Activated naive CD4-positive, alpha-beta T cell treated with anti-CD3 and anti-CD28 coated beads for 36 hours (primary cell): ENCODE data around the gene KCNJ5. TPM values are rescaled to one million over a fixed set of nuclear protein-coding genes. Genes with fewer than 3 reads are reported as not detected.
A peak's percentile ranks its signal among the peaks of the same experiment; 100 is the strongest.

Experiments used
- CTCF ChIA-PET: fragments of 350-600 bp; sonication (Branson Sonifier 250); formaldehyde crosslinking; loops from one replicate; lab custom pipeline; 2021; ENCODE audit warnings: antibody characterized with exemption; lab: Charles Lee
- DNase-seq: peaks from one replicate; pipeline ENCODE4 v3.0.0-alpha.2; 2020
- H3K27ac Mint-ChIP-seq: one replicate; pipeline ENCODE4 v1.8.0; 2021; ENCODE audit warnings: mild to moderate bottlenecking, mixed read lengths
- H3K27me3 Mint-ChIP-seq: one replicate; pipeline ENCODE4 v1.8.0; 2021; ENCODE audit warnings: low read depth, mixed read lengths
- H3K36me3 Mint-ChIP-seq: one replicate; pipeline ENCODE4 v1.8.0; 2021; ENCODE audit warnings: low read depth, mixed read lengths
- H3K4me1 Mint-ChIP-seq: one replicate; pipeline ENCODE4 v1.8.0; 2021; ENCODE audit warnings: low read depth, mixed read lengths
- H3K4me3 Mint-ChIP-seq: one replicate; pipeline ENCODE4 v1.8.0; 2021; ENCODE audit warnings: mild to moderate bottlenecking, moderate library complexity, mixed read lengths
- H3K9me3 Mint-ChIP-seq: one replicate; pipeline ENCODE4 v1.8.0; 2021; ENCODE audit warnings: mixed read lengths
- intact Hi-C: fragments of 100-400 bp; cut with micrococcal nuclease; formaldehyde crosslinking; loops from one replicate; pipeline ENCODE4 v1.15.1; 2023
- total RNA-seq, 2 experiments: library from RNA; stranded (reverse); gene quantifications; one replicate each; pipeline ENCODE4 v1.2.3, GENCODE V29; 2021

Gene KCNJ5
- not detected for total RNA-seq

- Mint-ChIP-seq H3K36me3 (no peaks in the 10 kb centered on the region), H3K4me3 (peak within 1 kb of the TSS; percentile 66), H3K27me3 (peaks cover 38% of the 10 kb centered on the region), H3K27ac (no peak within 1 kb of the TSS), H3K9me3 (no peaks in the 10 kb centered on the region), H3K4me1 (peaks cover 5% of the 10 kb centered on the region)
- CTCF ChIA-PET = interaction anchor here (6.0 to 10.5 kb wide), 2 partner anchors 16 to 66 kb away, joined by 46 to 114 read pairs; no protein-coding TSS in a partner anchor
- no peak for DNase-seq
- intact Hi-C loops = no loop called here
Observed at GRCh38 chr11:128890543-128891368, at the start of gene KCNJ5. Gene KCNJ5, plus strand, starts transcription at chr11:128891356. Its CDS starts 19,918 bp downstream, at chr11:128911274.

- CTCF ChIA-PET = interaction anchor here (1.7 to 2.8 kb wide), 2 partner anchors 11 to 670 kb away, joined by 5 to 15 read pairs; no protein-coding TSS in a partner anchor
- no peaks in the 10 kb centered on the region for H3K36me3 Mint-ChIP-seq
- no peaks in the 10 kb centered on the region for H3K27me3 Mint-ChIP-seq
- H3K4me3 Mint-ChIP-seq = no peak overlapping the region
- no peak for DNase-seq
- no peaks in the 10 kb centered on the region for H3K9me3 Mint-ChIP-seq
- H3K27ac Mint-ChIP-seq = no peak overlapping the region
- intact Hi-C loops = no loop called here
- H3K4me1 Mint-ChIP-seq = peaks cover 41% of the 10 kb centered on the region
Observed at GRCh38 chr11:128841461-128842072, 49.6 kb upstream of the KCNJ5 start.

GRCh38 chr11:128843198-128843785 is 47.9 kb upstream of the KCNJ5 start:
- no peak overlapping the region for H3K27ac Mint-ChIP-seq
- no peaks in the 10 kb centered on the region for H3K9me3 Mint-ChIP-seq
- no peaks in the 10 kb centered on the region for H3K27me3 Mint-ChIP-seq
- no peak overlapping the region for H3K4me3 Mint-ChIP-seq
- H3K36me3 Mint-ChIP-seq = no peaks in the 10 kb centered on the region
- CTCF ChIA-PET = interaction anchor here (3.3 to 4.3 kb wide), 2 partner anchors 12 to 16 kb away, joined by 20 to 30 read pairs; no protein-coding TSS in a partner anchor
- DNase-seq = no peak
- intact Hi-C loops = no loop called here
- H3K4me1 Mint-ChIP-seq = peaks cover 28% of the 10 kb centered on the region

GRCh38 chr11:128845334-128845780 is 45.8 kb upstream of the KCNJ5 start:
- Mint-ChIP-seq H3K27ac (no peak overlapping the region), H3K9me3 (no peaks in the 10 kb centered on the region), H3K27me3 (no peaks in the 10 kb centered on the region), H3K4me1 (peaks cover 18% of the 10 kb centered on the region), H3K36me3 (no peaks in the 10 kb centered on the region), H3K4me3 (no peak overlapping the region)
- DNase-seq = peak; percentile 22
- intact Hi-C loops = no loop called here
- CTCF ChIA-PET = interaction anchor here (0.6 to 4.3 kb wide), 10 partner anchors 10 to 1633 kb away, joined by 3 to 30 read pairs (median 6); no protein-coding TSS in a partner anchor

- no peaks in the 10 kb centered on the region for H3K9me3 Mint-ChIP-seq
- no peak for DNase-seq
- no peaks in the 10 kb centered on the region for H3K27me3 Mint-ChIP-seq
- H3K4me3 Mint-ChIP-seq = no peak overlapping the region
- peaks cover 13% of the 10 kb centered on the region for H3K4me1 Mint-ChIP-seq
- intact Hi-C loops = no loop called here
- no peak overlapping the region for H3K27ac Mint-ChIP-seq
- H3K36me3 Mint-ChIP-seq = no peaks in the 10 kb centered on the region
- CTCF ChIA-PET = interaction anchor here (0.6 to 4.3 kb wide), 5 partner anchors 12 to 689 kb away, joined by 4 to 30 read pairs (median 16); no protein-coding TSS in a partner anchor
Observed at GRCh38 chr11:128846985-128847384, 44.2 kb upstream of the KCNJ5 start.

GRCh38 chr11:128848815-128849455 is 42.2 kb upstream of the KCNJ5 start:
- H3K27ac Mint-ChIP-seq = no peak overlapping the region
- intact Hi-C loops = loop anchor here (1.0 kb wide), 1 partner anchor 677 kb away; no protein-coding TSS in a partner anchor

GRCh38 chr11:128852327-128853023 is 38.7 kb upstream of the KCNJ5 start:
- Mint-ChIP-seq H3K4me3 (no peak overlapping the region), H3K36me3 (no peaks in the 10 kb centered on the region), H3K9me3 (no peaks in the 10 kb centered on the region), H3K27ac (no peak overlapping the region), H3K4me1 (no peaks in the 10 kb centered on the region), H3K27me3 (no peaks in the 10 kb centered on the region)
- DNase-seq = no peak
- CTCF ChIA-PET = interaction anchor here (0.5 to 1.4 kb wide), 4 partner anchors 20 to 695 kb away, joined by 3 to 5 read pairs (median 4); no protein-coding TSS in a partner anchor
- intact Hi-C loops = no loop called here

More at GRCh38 chr11:128848815-128849455, 42.2 kb upstream of the KCNJ5 start:
- H3K4me1 Mint-ChIP-seq = peaks cover 13% of the 10 kb centered on the region
- DNase-seq = peak; percentile 80
- no peaks in the 10 kb centered on the region for H3K27me3 Mint-ChIP-seq
- CTCF ChIA-PET = interaction anchor here (0.8 to 2.8 kb wide), 6 partner anchors 10 to 702 kb away, joined by 3 to 25 read pairs (median 4); no protein-coding TSS in a partner anchor
- H3K9me3 Mint-ChIP-seq = no peaks in the 10 kb centered on the region
- H3K36me3 Mint-ChIP-seq = no peaks in the 10 kb centered on the region
- H3K4me3 Mint-ChIP-seq = no peak overlapping the region

- Mint-ChIP-seq H3K27ac (no peak overlapping the region), H3K27me3 (no peaks in the 10 kb centered on the region), H3K36me3 (no peaks in the 10 kb centered on the region), H3K4me3 (no peak overlapping the region), H3K4me1 (no peaks in the 10 kb centered on the region), H3K9me3 (no peaks in the 10 kb centered on the region)
- intact Hi-C loops = no loop called here
- no peak for DNase-seq
- CTCF ChIA-PET = interaction anchor here (1.2 to 2.8 kb wide), 3 partner anchors 222 to 696 kb away, joined by 4 to 11 read pairs (median 4); no protein-coding TSS in a partner anchor
Observed at GRCh38 chr11:128853559-128853958, 37.6 kb upstream of the KCNJ5 start.

- intact Hi-C loops = no loop called here
- CTCF ChIA-PET = interaction anchor here (0.5 to 2.8 kb wide), 6 partner anchors 9 to 835 kb away, joined by 3 to 11 read pairs (median 4); partner anchors contain the start of gene KCNJ1
- Mint-ChIP-seq H3K4me1 (no peaks in the 10 kb centered on the region), H3K27me3 (no peaks in the 10 kb centered on the region), H3K27ac (no peak overlapping the region), H3K36me3 (no peaks in the 10 kb centered on the region), H3K4me3 (no peak overlapping the region), H3K9me3 (no peaks in the 10 kb centered on the region)
- DNase-seq = no peak
Observed at GRCh38 chr11:128854841-128855240, 36.3 kb upstream of the KCNJ5 start.

- H3K9me3 Mint-ChIP-seq = no peaks in the 10 kb centered on the region
Observed at GRCh38 chr11:128856241-128856640, 34.9 kb upstream of the KCNJ5 start.

GRCh38 chr11:128857341-128857740 is 33.8 kb upstream of the KCNJ5 start:
- Mint-ChIP-seq H3K36me3 (no peaks in the 10 kb centered on the region), H3K27ac (no peak overlapping the region), H3K27me3 (no peaks in the 10 kb centered on the region), H3K9me3 (no peaks in the 10 kb centered on the region), H3K4me1 (peaks cover 3% of the 10 kb centered on the region), H3K4me3 (no peak overlapping the region)
- no peak for DNase-seq
- CTCF ChIA-PET = interaction anchor here (0.6 to 4.8 kb wide), 8 partner anchors 8 to 700 kb away, joined by 3 to 25 read pairs (median 4); no protein-coding TSS in a partner anchor
- intact Hi-C loops = no loop called here

More at GRCh38 chr11:128856241-128856640, 34.9 kb upstream of the KCNJ5 start:
- DNase-seq = no peak
- Mint-ChIP-seq H3K27ac (no peak overlapping the region), H3K4me3 (no peak overlapping the region), H3K36me3 (no peaks in the 10 kb centered on the region), H3K27me3 (no peaks in the 10 kb centered on the region), H3K4me1 (peaks cover 3% of the 10 kb centered on the region)
- intact Hi-C loops = no loop called here
- CTCF ChIA-PET = interaction anchor here (0.5 to 2.8 kb wide), 4 partner anchors 13 to 684 kb away, joined by 3 to 11 read pairs (median 4); no protein-coding TSS in a partner anchor
